HepG2 (cell line): ENCODE data around the gene SPRN. TPM values are rescaled to one million over a fixed set of nuclear protein-coding genes. Genes with fewer than 3 reads are reported as not detected.

Experiments used
- BRD4 ChIP-seq: sonication (generic); formaldehyde crosslinking; IDR thresholded peaks from 2 replicates; pipeline ENCODE4 v1.4.0; 2020; ENCODE audit warnings: missing genetic modification reagents
- DPF2 ChIP-seq: sonication (generic); formaldehyde crosslinking; IDR thresholded peaks from 2 replicates; pipeline ENCODE4 v1.4.0; 2020; ENCODE audit warnings: mild to moderate bottlenecking, low read depth, missing genetic modification reagents, borderline replicate concordance
- MAFK ChIP-seq, 2 experiments: IDR thresholded peaks in 1 of 2; conservative IDR thresholded peaks in 1 of 2; 2 replicates each; pipeline ENCODE4 v1.6.1; 2011; ENCODE audit warnings: improper control_type of control experiment in 2 of 2, low read length in 2 of 2
- MATR3 ChIP-seq: sonication (generic); formaldehyde crosslinking; IDR thresholded peaks from 2 replicates; pipeline ENCODE4 v1.4.0; 2020; ENCODE audit warnings: missing genetic modification reagents
- MEIS2 ChIP-seq: sonication (generic); formaldehyde crosslinking; IDR thresholded peaks from 2 replicates; pipeline ENCODE4 v1.9.0; 2021; ENCODE audit warnings: mild to moderate bottlenecking, missing genetic modification reagents
- NCOR1 ChIP-seq: fragments of 200-600 bp; sonication (generic); IDR thresholded peaks from 2 replicates; pipeline ENCODE4 v1.7.0; 2017; ENCODE audit warnings: antibody characterized with exemption, low read length, borderline replicate concordance
- SETDB1 ChIP-seq: sonication (generic); formaldehyde crosslinking; IDR thresholded peaks from 2 replicates; pipeline ENCODE4 v1.5.1; 2020; ENCODE audit warnings: missing genetic modification reagents, mild to moderate bottlenecking, borderline replicate concordance
- SP5 ChIP-seq: IDR thresholded peaks from 2 replicates; pipeline ENCODE4 v1.6.1; 2016; ENCODE audit warnings: low read depth, borderline replicate concordance
- SRF ChIP-seq: IDR thresholded peaks from 2 replicates; pipeline ENCODE4 v1.6.1; 2011; ENCODE audit warnings: mild to moderate bottlenecking, low read depth, low read length, moderate library complexity
- ZFAT ChIP-seq: sonication (generic); formaldehyde crosslinking; conservative IDR thresholded peaks from 2 replicates; pipeline ENCODE4 v1.8.1; 2023; ENCODE audit warnings: missing genetic modification reagents, inconsistent platforms
- ZNF121 ChIP-seq: sonication (generic); formaldehyde crosslinking; IDR thresholded peaks from 2 replicates; pipeline ENCODE4 v1.5.0; 2020; ENCODE audit warnings: mild to moderate bottlenecking, missing genetic modification reagents
- ZNF569 ChIP-seq: sonication (generic); formaldehyde crosslinking; IDR thresholded peaks from 2 replicates; pipeline ENCODE4 v1.5.0; 2020; ENCODE audit warnings: mild to moderate bottlenecking, missing genetic modification reagents, moderate library complexity, borderline replicate concordance
- ZNF75D ChIP-seq: sonication (generic); formaldehyde crosslinking; IDR thresholded peaks from 2 replicates; pipeline ENCODE4 v1.8.1; 2023; ENCODE audit warnings: missing genetic modification reagents, mild to moderate bottlenecking, borderline replicate concordance
- ZSCAN9 ChIP-seq: IDR thresholded peaks from 2 replicates; pipeline ENCODE4 v1.6.1; 2016; ENCODE audit warnings: borderline replicate concordance
- polyA plus RNA-seq, 8 experiments: library from polyadenylated mRNA; depleted of rRNA in 3 of 8; stranded (reverse) in 7 of 8; unstranded in 1 of 8; fragments of >200 nt; fragmentation: Illumina TruSeq in 4 of 8; extraction: Trizol in 4 of 8; gene quantifications; 2 replicates each; pipeline versions ENCODE4 v1.2.1 to v1.2.3, GENCODE V29; 2011 to 2016; ENCODE audit warnings: low read depth in 4 of 8, missing spikeins in 1 of 8, mixed read lengths in 1 of 8; ENCODE audit not compliant: insufficient read depth in 1 of 8
- total RNA-seq, 5 experiments: library from RNA; depleted of rRNA; stranded (reverse); fragments of >200 nt; fragmentation: Illumina TruSeq; extraction: Trizol; gene quantifications; 2 replicates each; pipeline ENCODE4 v1.2.3, GENCODE V29; 2016; ENCODE audit warnings: low read depth in 1 of 5
- TF ChIP-seq, protein P1 (sequence below): IDR thresholded peaks from 2 replicates; pipeline ENCODE4 v1.6.1; 2012; ENCODE audit warnings: low read depth, low read length, improper control_type of control experiment
- TF ChIP-seq, protein P2 (sequence below): sonication (generic); formaldehyde crosslinking; IDR thresholded peaks from 2 replicates; pipeline ENCODE4 v1.8.1; 2023; ENCODE audit warnings: mild to moderate bottlenecking, inconsistent platforms, moderate library complexity, missing genetic modification reagents, borderline replicate concordance
- TF ChIP-seq, protein P3 (sequence below): sonication (generic); formaldehyde crosslinking; IDR thresholded peaks from 2 replicates; pipeline ENCODE4 v1.4.0; 2020; ENCODE audit warnings: missing genetic modification reagents, borderline replicate concordance

SPRN gene
- total and polyA plus RNA-seq, 2 of the 13 experiments (the other 11 are each of a cell fraction or from before 2014, with no cell fraction given): not detected

DNA sequence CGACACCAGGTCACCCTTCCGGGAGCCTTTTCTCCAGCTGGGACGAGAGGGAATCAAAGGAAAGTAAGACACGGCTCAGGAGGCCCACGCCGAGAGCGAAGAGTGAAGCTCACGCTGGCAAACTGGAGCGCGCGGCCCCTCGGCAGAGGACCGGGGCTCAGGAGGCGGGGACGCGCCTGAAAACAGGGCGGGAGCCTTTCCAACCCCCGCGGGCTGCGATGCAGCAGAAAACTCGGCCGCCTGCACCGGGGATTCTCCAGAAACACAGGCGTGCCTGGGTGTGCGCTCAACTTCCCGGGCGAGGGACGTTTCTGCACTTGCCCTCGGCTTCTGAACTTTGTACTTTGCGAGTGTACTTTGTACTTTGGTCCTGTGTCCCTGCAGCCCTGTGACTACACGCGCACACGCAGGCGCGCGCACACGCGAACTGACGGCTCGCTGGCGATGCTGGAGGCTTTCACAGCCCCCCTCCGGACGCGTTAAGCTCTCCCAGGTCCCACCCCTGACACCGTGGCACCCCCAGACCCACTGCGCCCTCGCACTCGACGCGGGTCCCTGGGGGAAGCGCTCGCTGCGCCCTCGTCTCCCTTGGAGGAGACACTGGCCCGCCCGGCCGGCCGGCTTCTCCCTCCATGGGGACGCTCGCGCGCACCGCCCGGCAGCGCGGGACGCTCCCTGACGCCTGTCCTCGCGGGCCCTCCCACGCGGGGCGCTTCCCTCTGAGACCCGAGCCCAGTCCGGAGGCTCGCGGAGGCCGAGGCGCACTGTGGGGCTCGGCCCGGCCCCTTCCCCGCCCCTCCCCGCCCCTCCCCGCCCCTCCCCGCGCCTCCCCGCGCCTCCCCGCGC, 46.0 kb downstream of the SPRN start (continued):
- TF ChIP-seq, protein P1, sequence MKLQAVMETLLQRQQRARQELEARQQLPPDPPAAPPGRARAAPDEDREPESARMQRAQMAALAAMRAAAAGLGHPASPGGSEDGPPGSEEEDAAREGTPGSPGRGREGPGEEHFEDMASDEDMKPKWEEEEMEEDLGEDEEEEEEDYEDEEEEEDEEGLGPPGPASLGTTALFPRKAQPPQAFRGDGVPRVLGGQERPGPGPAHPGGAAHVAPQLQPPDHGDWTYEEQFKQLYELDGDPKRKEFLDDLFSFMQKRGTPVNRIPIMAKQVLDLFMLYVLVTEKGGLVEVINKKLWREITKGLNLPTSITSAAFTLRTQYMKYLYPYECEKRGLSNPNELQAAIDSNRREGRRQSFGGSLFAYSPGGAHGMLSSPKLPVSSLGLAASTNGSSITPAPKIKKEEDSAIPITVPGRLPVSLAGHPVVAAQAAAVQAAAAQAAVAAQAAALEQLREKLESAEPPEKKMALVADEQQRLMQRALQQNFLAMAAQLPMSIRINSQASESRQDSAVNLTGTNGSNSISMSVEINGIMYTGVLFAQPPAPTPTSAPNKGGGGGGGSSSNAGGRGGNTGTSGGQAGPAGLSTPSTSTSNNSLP: no peak
- no peak for TF ChIP-seq SP5 (CRISPR knock-in tag)
- TF ChIP-seq SETDB1 (CRISPR knock-in tag): no peak
- TF ChIP-seq, protein P2, sequence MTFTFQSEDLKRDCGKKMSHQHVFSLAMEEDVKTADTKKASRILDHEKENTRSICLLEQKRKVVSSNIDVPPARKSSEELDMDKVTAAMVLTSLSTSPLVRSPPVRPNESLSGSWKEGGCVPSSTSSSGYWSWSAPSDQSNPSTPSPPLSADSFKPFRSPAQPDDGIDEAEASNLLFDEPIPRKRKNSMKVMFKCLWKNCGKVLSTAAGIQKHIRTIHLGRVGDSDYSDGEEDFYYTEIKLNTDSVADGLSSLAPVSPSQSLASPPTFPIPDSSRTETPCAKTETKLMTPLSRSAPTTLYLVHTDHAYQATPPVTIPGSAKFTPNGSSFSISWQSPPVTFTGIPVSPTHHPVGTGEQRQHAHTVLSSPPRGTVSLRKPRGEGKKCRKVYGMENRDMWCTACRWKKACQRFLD (CRISPR knock-in tag): no peak; the same call in 1 of the 2 replicates
- TF ChIP-seq MEIS2 (CRISPR knock-in tag): peak; percentile 51; the same call in 1 of the 2 replicates
- no peak for TF ChIP-seq ZFAT
- no peak for TF ChIP-seq ZSCAN9 (CRISPR knock-in tag)
- TF ChIP-seq ZNF75D (CRISPR knock-in tag): no peak
- TF ChIP-seq, protein P3, sequence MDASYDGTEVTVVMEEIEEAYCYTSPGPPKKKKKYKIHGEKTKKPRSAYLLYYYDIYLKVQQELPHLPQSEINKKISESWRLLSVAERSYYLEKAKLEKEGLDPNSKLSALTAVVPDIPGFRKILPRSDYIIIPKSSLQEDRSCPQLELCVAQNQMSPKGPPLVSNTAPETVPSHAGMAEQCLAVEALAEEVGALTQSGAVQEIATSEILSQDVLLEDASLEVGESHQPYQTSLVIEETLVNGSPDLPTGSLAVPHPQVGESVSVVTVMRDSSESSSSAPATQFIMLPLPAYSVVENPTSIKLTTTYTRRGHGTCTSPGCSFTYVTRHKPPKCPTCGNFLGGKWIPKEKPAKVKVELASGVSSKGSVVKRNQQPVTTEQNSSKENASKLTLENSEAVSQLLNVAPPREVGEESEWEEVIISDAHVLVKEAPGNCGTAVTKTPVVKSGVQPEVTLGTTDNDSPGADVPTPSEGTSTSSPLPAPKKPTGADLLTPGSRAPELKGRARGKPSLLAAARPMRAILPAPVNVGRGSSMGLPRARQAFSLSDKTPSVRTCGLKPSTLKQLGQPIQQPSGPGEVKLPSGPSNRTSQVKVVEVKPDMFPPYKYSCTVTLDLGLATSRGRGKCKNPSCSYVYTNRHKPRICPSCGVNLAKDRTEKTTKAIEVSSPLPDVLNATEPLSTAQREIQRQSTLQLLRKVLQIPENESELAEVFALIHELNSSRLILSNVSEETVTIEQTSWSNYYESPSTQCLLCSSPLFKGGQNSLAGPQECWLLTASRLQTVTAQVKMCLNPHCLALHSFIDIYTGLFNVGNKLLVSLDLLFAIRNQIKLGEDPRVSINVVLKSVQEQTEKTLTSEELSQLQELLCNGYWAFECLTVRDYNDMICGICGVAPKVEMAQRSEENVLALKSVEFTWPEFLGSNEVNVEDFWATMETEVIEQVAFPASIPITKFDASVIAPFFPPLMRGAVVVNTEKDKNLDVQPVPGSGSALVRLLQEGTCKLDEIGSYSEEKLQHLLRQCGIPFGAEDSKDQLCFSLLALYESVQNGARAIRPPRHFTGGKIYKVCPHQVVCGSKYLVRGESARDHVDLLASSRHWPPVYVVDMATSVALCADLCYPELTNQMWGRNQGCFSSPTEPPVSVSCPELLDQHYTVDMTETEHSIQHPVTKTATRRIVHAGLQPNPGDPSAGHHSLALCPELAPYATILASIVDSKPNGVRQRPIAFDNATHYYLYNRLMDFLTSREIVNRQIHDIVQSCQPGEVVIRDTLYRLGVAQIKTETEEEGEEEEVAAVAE (CRISPR knock-in tag): no peak
- TF ChIP-seq MAFK (conservative IDR thresholded peaks at IDR 0.05 in 1 of 2, IDR thresholded peaks at IDR 0.05 in 1 of 2; ENCODE audit: low read length in 2 of 2): no peak
- no peak for TF ChIP-seq DPF2 (CRISPR knock-in tag)
- no peak for TF ChIP-seq MATR3 (CRISPR knock-in tag)
- TF ChIP-seq ZNF569 (CRISPR knock-in tag): no peak
- no peak for TF ChIP-seq BRD4 (CRISPR knock-in tag)
- TF ChIP-seq SRF: no peak
- TF ChIP-seq ZNF121 (CRISPR knock-in tag): 0 out of 2 replicates have a peak, but pooled peaks have one; percentile 17
- peak; percentile 99 for TF ChIP-seq NCOR1
